PFSK-1 (cell line): ENCODE results near the gene FAN1.

Experiments used
- FOXP2 ChIP-seq: optimal IDR thresholded peaks from 2 replicates; pipeline ENCODE3; 2011; ENCODE audit warnings: borderline replicate concordance, control low read depth, inconsistent platforms; ENCODE audit not compliant: insufficient read depth; ENCODE audit errors: extremely low read length, extremely low read depth
- POLR2AphosphoS5 ChIP-seq: IDR thresholded peaks from 2 replicates; pipeline ENCODE4 v1.6.1; 2012; ENCODE audit warnings: low read depth, mild to moderate bottlenecking, control low read depth, low read length, moderate library complexity
- SIN3A ChIP-seq: IDR thresholded peaks from 2 replicates; pipeline ENCODE4 v1.6.1; 2012; ENCODE audit warnings: mild to moderate bottlenecking, low read length, moderate library complexity, borderline replicate concordance; ENCODE audit not compliant: insufficient read depth
- TAF1 ChIP-seq: IDR thresholded peaks from 2 replicates; pipeline ENCODE4 v1.6.1; 2012; ENCODE audit warnings: low read length, control low read depth, borderline replicate concordance; ENCODE audit not compliant: insufficient read depth
- TF ChIP-seq, protein P1 (sequence below), 2 experiments: IDR thresholded peaks; 2 replicates each; pipeline versions ENCODE4 v1.6.1 to v1.8.0; 2011 to 2012; ENCODE audit warnings: low read depth in 2 of 2, low read length in 2 of 2, control low read depth in 1 of 2, inconsistent platforms in 1 of 2, mild to moderate bottlenecking in 1 of 2, moderate library complexity in 1 of 2; ENCODE audit not compliant: insufficient read depth in 1 of 2

The FAN1 gene

DNA sequence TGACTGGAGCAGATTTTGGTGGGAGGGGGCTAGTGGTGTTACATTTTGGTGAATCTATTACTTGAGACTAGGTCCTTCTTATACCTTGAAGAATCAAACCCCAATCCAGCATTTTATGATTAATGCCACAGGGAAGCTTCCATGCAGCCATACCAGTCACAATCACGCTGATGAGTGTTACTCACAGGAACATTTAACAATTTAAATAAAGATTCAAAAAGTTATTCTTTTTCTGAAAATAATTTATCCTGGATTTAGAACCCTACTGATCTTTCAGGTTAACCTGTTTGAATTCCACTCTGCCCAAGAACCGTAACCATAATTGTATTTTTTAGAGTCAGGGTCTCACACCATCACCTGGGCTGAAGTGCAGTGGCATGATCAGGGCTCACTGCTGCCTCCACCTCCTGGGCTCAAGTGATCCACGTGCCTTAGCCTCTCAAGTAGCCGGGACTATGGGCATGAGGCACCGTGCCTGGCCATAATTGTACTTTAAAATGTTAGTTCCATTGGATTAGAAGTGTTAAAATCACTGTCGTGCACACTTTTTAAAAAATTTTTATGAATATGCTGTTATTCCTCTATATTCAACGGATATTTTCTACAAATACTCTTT is 88.6 kb downstream of the FAN1 start:
- TF ChIP-seq POLR2AphosphoS5, result no peak
- no peak for TF ChIP-seq SIN3A
- no peak for TF ChIP-seq TAF1
- TF ChIP-seq FOXP2, result no peak
- TF ChIP-seq, protein P1, sequence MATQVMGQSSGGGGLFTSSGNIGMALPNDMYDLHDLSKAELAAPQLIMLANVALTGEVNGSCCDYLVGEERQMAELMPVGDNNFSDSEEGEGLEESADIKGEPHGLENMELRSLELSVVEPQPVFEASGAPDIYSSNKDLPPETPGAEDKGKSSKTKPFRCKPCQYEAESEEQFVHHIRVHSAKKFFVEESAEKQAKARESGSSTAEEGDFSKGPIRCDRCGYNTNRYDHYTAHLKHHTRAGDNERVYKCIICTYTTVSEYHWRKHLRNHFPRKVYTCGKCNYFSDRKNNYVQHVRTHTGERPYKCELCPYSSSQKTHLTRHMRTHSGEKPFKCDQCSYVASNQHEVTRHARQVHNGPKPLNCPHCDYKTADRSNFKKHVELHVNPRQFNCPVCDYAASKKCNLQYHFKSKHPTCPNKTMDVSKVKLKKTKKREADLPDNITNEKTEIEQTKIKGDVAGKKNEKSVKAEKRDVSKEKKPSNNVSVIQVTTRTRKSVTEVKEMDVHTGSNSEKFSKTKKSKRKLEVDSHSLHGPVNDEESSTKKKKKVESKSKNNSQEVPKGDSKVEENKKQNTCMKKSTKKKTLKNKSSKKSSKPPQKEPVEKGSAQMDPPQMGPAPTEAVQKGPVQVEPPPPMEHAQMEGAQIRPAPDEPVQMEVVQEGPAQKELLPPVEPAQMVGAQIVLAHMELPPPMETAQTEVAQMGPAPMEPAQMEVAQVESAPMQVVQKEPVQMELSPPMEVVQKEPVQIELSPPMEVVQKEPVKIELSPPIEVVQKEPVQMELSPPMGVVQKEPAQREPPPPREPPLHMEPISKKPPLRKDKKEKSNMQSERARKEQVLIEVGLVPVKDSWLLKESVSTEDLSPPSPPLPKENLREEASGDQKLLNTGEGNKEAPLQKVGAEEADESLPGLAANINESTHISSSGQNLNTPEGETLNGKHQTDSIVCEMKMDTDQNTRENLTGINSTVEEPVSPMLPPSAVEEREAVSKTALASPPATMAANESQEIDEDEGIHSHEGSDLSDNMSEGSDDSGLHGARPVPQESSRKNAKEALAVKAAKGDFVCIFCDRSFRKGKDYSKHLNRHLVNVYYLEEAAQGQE (IDR thresholded peaks at IDR 0.05; ENCODE audit: insufficient read depth in 1 of 2, low read depth in 2 of 2, low read length in 2 of 2), result no peak
